ENCODE measurements around the gene DCBLD2.

The DCBLD2 gene

DNA sequence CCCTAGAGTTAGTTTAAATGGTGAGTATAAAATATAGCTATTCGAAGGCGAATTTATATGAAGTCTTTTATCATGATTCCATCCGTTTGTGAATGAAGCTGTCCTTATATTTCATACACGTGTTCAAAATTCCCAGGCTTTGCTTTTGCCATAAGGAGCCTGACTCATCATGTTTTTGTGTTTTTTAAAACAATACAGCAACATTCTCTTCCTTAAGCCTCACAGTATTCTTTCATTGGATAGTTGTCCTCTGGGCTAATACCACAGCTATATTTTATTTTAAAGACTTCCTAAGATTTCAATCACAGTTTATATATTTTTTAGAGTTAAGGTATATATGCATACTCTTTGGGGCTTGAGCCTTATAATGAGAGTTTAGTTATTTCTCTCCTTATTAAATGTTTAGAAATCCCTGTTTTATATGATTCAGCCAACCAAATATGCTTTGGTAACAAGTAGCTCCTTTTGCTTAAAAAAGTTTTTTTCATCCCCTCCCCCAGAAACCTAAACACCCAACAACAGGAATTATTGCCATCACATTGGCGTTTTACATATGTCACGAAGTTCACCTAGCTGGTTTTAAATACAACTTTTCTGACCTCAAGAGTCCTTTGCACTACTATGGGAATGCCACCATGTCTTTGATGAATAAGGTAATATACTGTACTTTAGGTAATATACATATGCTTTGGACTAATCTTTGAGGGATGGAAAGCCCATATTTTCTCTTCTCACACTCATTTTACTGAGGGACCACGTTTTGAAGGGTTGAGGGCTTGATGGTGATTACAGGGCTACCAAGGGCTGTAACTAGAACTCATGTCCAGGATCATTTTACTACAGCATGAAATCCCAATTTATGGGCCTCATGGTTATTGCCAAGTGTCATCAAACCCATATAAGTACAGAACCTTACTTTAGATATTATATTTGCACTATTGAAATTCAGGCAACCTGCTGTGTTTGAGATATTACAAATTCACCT lies 109.9 kb downstream of the DCBLD2 start:
- Histone ChIP-seq H3K27ac (no peak overlapping the region), H3K4me1 (no peaks in the 10 kb centered on the region), H3K27me3 (ENCODE audit: control insufficient read depth, insufficient read depth, low read length) (no peaks in the 10 kb centered on the region), H3K36me3 (ENCODE audit: control insufficient read depth, insufficient read depth, low read length) (no peaks in the 10 kb centered on the region), H3K4me3 (ENCODE audit: low read depth, low read length) (no peak overlapping the region), H3K9me3 (ENCODE audit: control insufficient read depth, low read length) (no peaks in the 10 kb centered on the region), H3K4me2 (ENCODE audit: low read length) (no peak overlapping the region), H3K9ac (no peak overlapping the region), H3K79me2 (no peaks in the 10 kb centered on the region), H2AFZ (no peak overlapping the region)
- TF ChIP-seq, protein P1, sequence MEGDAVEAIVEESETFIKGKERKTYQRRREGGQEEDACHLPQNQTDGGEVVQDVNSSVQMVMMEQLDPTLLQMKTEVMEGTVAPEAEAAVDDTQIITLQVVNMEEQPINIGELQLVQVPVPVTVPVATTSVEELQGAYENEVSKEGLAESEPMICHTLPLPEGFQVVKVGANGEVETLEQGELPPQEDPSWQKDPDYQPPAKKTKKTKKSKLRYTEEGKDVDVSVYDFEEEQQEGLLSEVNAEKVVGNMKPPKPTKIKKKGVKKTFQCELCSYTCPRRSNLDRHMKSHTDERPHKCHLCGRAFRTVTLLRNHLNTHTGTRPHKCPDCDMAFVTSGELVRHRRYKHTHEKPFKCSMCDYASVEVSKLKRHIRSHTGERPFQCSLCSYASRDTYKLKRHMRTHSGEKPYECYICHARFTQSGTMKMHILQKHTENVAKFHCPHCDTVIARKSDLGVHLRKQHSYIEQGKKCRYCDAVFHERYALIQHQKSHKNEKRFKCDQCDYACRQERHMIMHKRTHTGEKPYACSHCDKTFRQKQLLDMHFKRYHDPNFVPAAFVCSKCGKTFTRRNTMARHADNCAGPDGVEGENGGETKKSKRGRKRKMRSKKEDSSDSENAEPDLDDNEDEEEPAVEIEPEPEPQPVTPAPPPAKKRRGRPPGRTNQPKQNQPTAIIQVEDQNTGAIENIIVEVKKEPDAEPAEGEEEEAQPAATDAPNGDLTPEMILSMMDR (IDR thresholded peaks at IDR 0.05) = no peak

- Histone ChIP-seq H3K36me3 (ENCODE audit: control insufficient read depth, insufficient read depth, low read length) (no peaks in the 10 kb centered on the region), H3K79me2 (no peaks in the 10 kb centered on the region), H2AFZ (no peak overlapping the region), H3K4me3 (ENCODE audit: low read depth, low read length) (no peak overlapping the region), H3K4me1 (no peaks in the 10 kb centered on the region), H3K9me3 (ENCODE audit: control insufficient read depth, low read length) (no peaks in the 10 kb centered on the region), H3K9ac (no peak overlapping the region), H3K27ac (no peak overlapping the region), H3K4me2 (ENCODE audit: low read length) (no peak overlapping the region), H3K27me3 (ENCODE audit: control insufficient read depth, insufficient read depth, low read length) (no peaks in the 10 kb centered on the region)
- TF ChIP-seq, protein P1 (IDR thresholded peaks at IDR 0.05) = no peak
Measured at GRCh38 chr3:98788651-98789050, 112.8 kb downstream of the DCBLD2 start.

GRCh38 chr3:98787181-98787580 lies 114.3 kb downstream of the DCBLD2 start:
- H3K4me3 ChIP-seq (ENCODE audit: low read depth, low read length) = no peak overlapping the region
- no peak overlapping the region for H2AFZ ChIP-seq
- no peaks in the 10 kb centered on the region for H3K79me2 ChIP-seq
- no peaks in the 10 kb centered on the region for H3K9me3 ChIP-seq (ENCODE audit: control insufficient read depth, low read length)
- H3K27ac ChIP-seq = no peak overlapping the region
- no peaks in the 10 kb centered on the region for H3K27me3 ChIP-seq (ENCODE audit: control insufficient read depth, insufficient read depth, low read length)
- no peak overlapping the region for H3K4me2 ChIP-seq (ENCODE audit: low read length)
- no peaks in the 10 kb centered on the region for H3K4me1 ChIP-seq
- TF ChIP-seq, protein P1 (IDR thresholded peaks at IDR 0.05) = no peak
- no peaks in the 10 kb centered on the region for H3K36me3 ChIP-seq (ENCODE audit: control insufficient read depth, insufficient read depth, low read length)
- no peak overlapping the region for H3K9ac ChIP-seq

DNA sequence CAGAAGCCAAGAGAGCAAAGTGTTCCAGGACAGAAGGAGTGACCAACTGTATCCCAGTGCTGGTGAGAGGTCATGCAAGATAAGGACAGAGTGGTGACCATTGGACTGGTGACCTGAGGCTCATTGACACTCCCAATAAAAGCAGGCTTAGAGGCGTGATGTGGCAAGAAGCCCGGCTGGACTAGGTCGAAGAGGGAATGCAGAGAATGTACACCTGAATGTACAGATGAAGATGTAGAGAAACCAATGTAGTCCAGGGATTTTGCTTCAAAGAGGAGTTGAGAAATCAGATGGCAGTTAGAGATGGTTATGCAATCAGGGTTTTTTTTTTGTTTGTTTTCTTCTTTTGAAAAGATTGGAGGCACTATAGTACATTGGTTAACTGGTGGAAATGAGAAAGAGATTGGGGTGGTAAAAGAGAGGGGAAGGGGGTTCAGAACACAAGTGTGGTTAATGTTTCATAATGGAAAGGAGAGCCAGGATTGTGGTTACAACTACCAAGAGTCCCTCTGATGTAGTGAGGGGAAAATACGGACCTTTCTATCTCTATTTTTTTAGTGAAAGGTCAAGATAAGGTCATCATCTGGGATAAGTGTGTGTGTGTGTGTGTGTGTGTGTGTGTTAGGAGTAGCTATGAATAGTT lies 115.0 kb downstream of the DCBLD2 start:
- Histone ChIP-seq H3K9me3 (ENCODE audit: control insufficient read depth, low read length) (no peaks in the 10 kb centered on the region), H3K36me3 (ENCODE audit: control insufficient read depth, insufficient read depth, low read length) (no peaks in the 10 kb centered on the region), H3K79me2 (no peaks in the 10 kb centered on the region), H3K4me1 (no peaks in the 10 kb centered on the region), H3K27ac (no peak overlapping the region), H3K9ac (no peak overlapping the region), H3K4me2 (ENCODE audit: low read length) (no peak overlapping the region), H3K27me3 (ENCODE audit: control insufficient read depth, insufficient read depth, low read length) (no peaks in the 10 kb centered on the region), H2AFZ (no peak overlapping the region), H3K4me3 (ENCODE audit: low read depth, low read length) (no peak overlapping the region)
- TF ChIP-seq, protein P1 (IDR thresholded peaks at IDR 0.05) = no peak
